Activated CD8-positive, alpha-beta memory T cell treated with anti-CD3 and anti-CD28 coated beads for 24 hours (primary cell): ENCODE measurements around the gene RAD18.

Experiments used
- DNase-seq: peaks from one replicate; pipeline ENCODE4 v3.0.0-alpha.2; 2020

The RAD18 gene

GRCh38 chr3:8891303-8891702, 72.0 kb downstream of the RAD18 start:
- DNase-seq, result no peak

- DNase-seq, result no peak
Measured at GRCh38 chr3:8888301-8888915, 74.9 kb downstream of the RAD18 start.

GRCh38 chr3:8887435-8888300, 75.6 kb downstream of the RAD18 start:
- DNase-seq, result no peak

- no peak for DNase-seq
Measured at GRCh38 chr3:8886546-8886945, 76.7 kb downstream of the RAD18 start.

- DNase-seq, result no peak
Measured at GRCh38 chr3:8885536-8886316, 77.5 kb downstream of the RAD18 start.

GRCh38 chr3:8884630-8885290, 78.5 kb downstream of the RAD18 start:
- no peak for DNase-seq

GRCh38 chr3:8882642-8883041, 80.6 kb downstream of the RAD18 start:
- DNase-seq, result no peak

- DNase-seq, result no peak
Measured at GRCh38 chr3:8882171-8882593, 81.1 kb downstream of the RAD18 start.

GRCh38 chr3:8879347-8879944, 83.8 kb downstream of the RAD18 start:
- no peak for DNase-seq

GRCh38 chr3:8875836-8876235, 87.4 kb downstream of the RAD18 start:
- no peak for DNase-seq

GRCh38 chr3:8873740-8874139, 89.5 kb downstream of the RAD18 start:
- no peak for DNase-seq

- DNase-seq, result no peak
Measured at GRCh38 chr3:8872261-8872660, 91.0 kb downstream of the RAD18 start.

GRCh38 chr3:8871306-8871705, 92.0 kb downstream of the RAD18 start:
- DNase-seq, result no peak

- DNase-seq, result no peak
Measured at GRCh38 chr3:8870134-8870533, 93.1 kb downstream of the RAD18 start.

- DNase-seq, result no peak
Measured at GRCh38 chr3:8869613-8870012, 93.7 kb downstream of the RAD18 start.

GRCh38 chr3:8868996-8869395, 94.3 kb downstream of the RAD18 start:
- no peak for DNase-seq

GRCh38 chr3:8867646-8868045, 95.6 kb downstream of the RAD18 start:
- no peak for DNase-seq

GRCh38 chr3:8865697-8866096, 97.6 kb downstream of the RAD18 start:
- DNase-seq, result no peak

GRCh38 chr3:8864402-8865350, 98.6 kb downstream of the RAD18 start:
- no peak for DNase-seq

GRCh38 chr3:8863891-8864290, 99.4 kb downstream of the RAD18 start:
- no peak for DNase-seq

GRCh38 chr3:8857720-8858367, 105.4 kb downstream of the RAD18 start:
- no peak for DNase-seq
